GM12872 (cell line): Measurements from ENCODE around the gene CBARP.
A peak's percentile ranks its signal among the peaks of the same experiment; 100 is the strongest.

Experiments used
- CTCF ChIP-seq: IDR thresholded peaks from 3 replicates; pipeline ENCODE4 v1.5.1; 2011; ENCODE audit warnings: low read depth, mild to moderate bottlenecking, low read length, moderate library complexity; ENCODE audit not compliant: insufficient read depth

Gene CBARP

GRCh38 chr19:1239796-1240737 lies 2.3 kb upstream of the CBARP start:
- peak; percentile 82 for TF ChIP-seq CTCF

GRCh38 chr19:1239420-1239795 lies 1.6 kb upstream of the CBARP start:
- no peak for TF ChIP-seq CTCF

GRCh38 chr19:1238369-1239303 lies 831 bp upstream of the CBARP start:
- TF ChIP-seq CTCF = no peak

GRCh38 chr19:1237027-1237659 lies 662 bp downstream of the CBARP start:
- no peak for TF ChIP-seq CTCF

GRCh38 chr19:1236576-1236975 lies 1.2 kb downstream of the CBARP start:
- TF ChIP-seq CTCF = no peak

GRCh38 chr19:1235625-1236538 lies 1.9 kb downstream of the CBARP start:
- TF ChIP-seq CTCF = no peak
